ENCODE data around the gene GUCY1B1. TPM values are rescaled to one million over a fixed set of nuclear protein-coding genes. Genes with fewer than 3 reads are reported as not detected.

Gene GUCY1B1
- total RNA-seq: 13.5 TPM

GRCh38 chr4:155758481-155759371 lies at the start of gene GUCY1B1:
GUCY1B1 (plus strand) TSS chr4:155759021; CDS start chr4:155759141, 120 bp downstream.
- DNase-seq (ENCODE audit: low spot score): peak; percentile 95

- DNase-seq (ENCODE audit: low spot score): no peak
These were observed 48.9 kb upstream of the GUCY1B1 start for GRCh38 chr4:155709918-155710317.

- DNase-seq (ENCODE audit: low spot score): no peak
These were observed 47.3 kb upstream of the GUCY1B1 start for GRCh38 chr4:155711556-155711955.

- no peak for DNase-seq (ENCODE audit: low spot score)
These were observed 46.0 kb upstream of the GUCY1B1 start for GRCh38 chr4:155712846-155713245.

- DNase-seq (ENCODE audit: low spot score): no peak
These were observed 44.9 kb upstream of the GUCY1B1 start for GRCh38 chr4:155713911-155714310.

GRCh38 chr4:155722336-155722735 lies 36.5 kb upstream of the GUCY1B1 start:
- no peak for DNase-seq (ENCODE audit: low spot score)

GRCh38 chr4:155722816-155723499 lies 35.9 kb upstream of the GUCY1B1 start:
- peak; percentile 71 for DNase-seq (ENCODE audit: low spot score)

- no peak for DNase-seq (ENCODE audit: low spot score)
These were observed 34.1 kb upstream of the GUCY1B1 start for GRCh38 chr4:155724731-155725130.

- DNase-seq (ENCODE audit: low spot score): no peak
These were observed 24.8 kb upstream of the GUCY1B1 start for GRCh38 chr4:155734065-155734464.

- no peak for DNase-seq (ENCODE audit: low spot score)
These were observed 23.9 kb upstream of the GUCY1B1 start for GRCh38 chr4:155734951-155735350.

- DNase-seq (ENCODE audit: low spot score): no peak
These were observed 23.3 kb upstream of the GUCY1B1 start for GRCh38 chr4:155735496-155735895.

- no peak for DNase-seq (ENCODE audit: low spot score)
These were observed 20.3 kb upstream of the GUCY1B1 start for GRCh38 chr4:155738548-155738947.

- no peak for DNase-seq (ENCODE audit: low spot score)
These were observed 17.3 kb upstream of the GUCY1B1 start for GRCh38 chr4:155741546-155741945.

GRCh38 chr4:155742310-155743015 lies 16.4 kb upstream of the GUCY1B1 start:
- no peak for DNase-seq (ENCODE audit: low spot score)

- DNase-seq (ENCODE audit: low spot score): peak; percentile 27
These were observed 12.8 kb upstream of the GUCY1B1 start for GRCh38 chr4:155745984-155746383.

GRCh38 chr4:155748039-155748438 lies 10.8 kb upstream of the GUCY1B1 start:
- DNase-seq (ENCODE audit: low spot score): no peak

GRCh38 chr4:155749041-155749440 lies 9.8 kb upstream of the GUCY1B1 start:
- no peak for DNase-seq (ENCODE audit: low spot score)

- DNase-seq (ENCODE audit: low spot score): no peak
These were observed 7.3 kb upstream of the GUCY1B1 start for GRCh38 chr4:155751569-155751968.

- DNase-seq (ENCODE audit: low spot score): no peak
These were observed 1.0 kb upstream of the GUCY1B1 start for GRCh38 chr4:155757745-155758265.

GRCh38 chr4:155759372-155760252 lies 791 bp downstream of the GUCY1B1 start:
- DNase-seq (ENCODE audit: low spot score): peak; percentile 26

GRCh38 chr4:155761047-155761446 lies 2.2 kb downstream of the GUCY1B1 start:
- DNase-seq (ENCODE audit: low spot score): no peak
